Measurements from ENCODE around the gene APOL5. TPM values are rescaled to one million over a fixed set of nuclear protein-coding genes. Genes with fewer than 3 reads are reported as not detected.
"Not testable (repeated sequence)": the region's sequence is repeated elsewhere in the genome, so short reads cannot be mapped to it uniquely, and the experiment has no call there.

APOL5 gene
- total RNA-seq, 2 experiments from 2014 or later, result 0.67 to 1.8 TPM

DNA sequence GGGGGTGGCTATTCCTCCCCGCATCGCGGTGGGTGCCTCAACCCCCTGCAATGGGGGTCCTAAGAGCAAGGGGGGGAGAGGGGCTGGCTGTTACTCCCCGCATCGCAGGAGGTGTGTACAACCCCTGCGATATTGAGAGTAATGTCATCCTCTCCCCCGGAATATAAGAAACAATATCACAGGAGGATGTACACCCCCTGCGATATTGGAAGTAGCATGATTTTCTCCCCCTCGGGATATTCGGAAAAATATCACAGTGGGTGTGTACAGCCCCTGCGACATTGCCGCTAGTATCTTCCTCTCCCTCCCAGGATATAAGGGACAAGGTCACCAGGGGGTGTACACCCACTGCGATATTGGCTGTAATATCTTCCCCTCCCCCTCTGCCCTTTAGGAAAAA is 22.5 kb upstream of the APOL5 start:
- H2AFZ ChIP-seq (ENCODE audit: low read length), result no peak overlapping the region
- POLR2A ChIA-PET, result no interaction called here
- no peaks in the 10 kb centered on the region for H3K9me2 ChIP-seq (ENCODE audit: insufficient read depth, low read length)
- intact Hi-C loops (cut with micrococcal nuclease; ENCODE audit: unreplicated experiment), result no loop called here
- no peaks in the 10 kb centered on the region for H3K36me3 ChIP-seq (ENCODE audit: insufficient read depth, low read length)
- no peak overlapping the region for H3K27ac ChIP-seq (ENCODE audit: low read depth, low read length, poor library complexity, severe bottlenecking)
- H4K20me1 ChIP-seq (ENCODE audit: insufficient read depth, low read length), result no peaks in the 10 kb centered on the region
- H3K4me3 ChIP-seq (ENCODE audit: low read depth, low read length, poor library complexity, severe bottlenecking), result no peak overlapping the region
- TF ChIP-seq EZH2phosphoT487 (IDR thresholded peaks at IDR 0.05; ENCODE audit: borderline replicate concordance, low read depth, low read length), result no peak
- TF ChIP-seq, protein P1, sequence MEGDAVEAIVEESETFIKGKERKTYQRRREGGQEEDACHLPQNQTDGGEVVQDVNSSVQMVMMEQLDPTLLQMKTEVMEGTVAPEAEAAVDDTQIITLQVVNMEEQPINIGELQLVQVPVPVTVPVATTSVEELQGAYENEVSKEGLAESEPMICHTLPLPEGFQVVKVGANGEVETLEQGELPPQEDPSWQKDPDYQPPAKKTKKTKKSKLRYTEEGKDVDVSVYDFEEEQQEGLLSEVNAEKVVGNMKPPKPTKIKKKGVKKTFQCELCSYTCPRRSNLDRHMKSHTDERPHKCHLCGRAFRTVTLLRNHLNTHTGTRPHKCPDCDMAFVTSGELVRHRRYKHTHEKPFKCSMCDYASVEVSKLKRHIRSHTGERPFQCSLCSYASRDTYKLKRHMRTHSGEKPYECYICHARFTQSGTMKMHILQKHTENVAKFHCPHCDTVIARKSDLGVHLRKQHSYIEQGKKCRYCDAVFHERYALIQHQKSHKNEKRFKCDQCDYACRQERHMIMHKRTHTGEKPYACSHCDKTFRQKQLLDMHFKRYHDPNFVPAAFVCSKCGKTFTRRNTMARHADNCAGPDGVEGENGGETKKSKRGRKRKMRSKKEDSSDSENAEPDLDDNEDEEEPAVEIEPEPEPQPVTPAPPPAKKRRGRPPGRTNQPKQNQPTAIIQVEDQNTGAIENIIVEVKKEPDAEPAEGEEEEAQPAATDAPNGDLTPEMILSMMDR (conservative IDR thresholded peaks at IDR 0.05; ENCODE audit: low read length), result no peak
- H3K4me1 ChIP-seq (ENCODE audit: insufficient read depth, low read length, poor library complexity, severe bottlenecking), result peaks cover 8% of the 10 kb centered on the region
- H3K4me2 ChIP-seq (ENCODE audit: low read length), result no peak overlapping the region
- H3K79me2 ChIP-seq (ENCODE audit: insufficient read depth, low read depth, low read length), result no peaks in the 10 kb centered on the region
- CTCF ChIA-PET (ENCODE audit: unreplicated experiment), result no interaction called here
- DNase-seq (ENCODE audit: low spot score), result no peak
- H3K9me3 ChIP-seq (ENCODE audit: low read length), result no peaks in the 10 kb centered on the region
- BruUV-seq (replicated peaks), result no TSS peak

- ChIA-PET CTCF (ENCODE audit: unreplicated experiment) (no interaction called here), POLR2A (no interaction called here)
- H2AFZ ChIP-seq (ENCODE audit: low read length), result no peak overlapping the region
- H3K9me3 ChIP-seq (ENCODE audit: low read length), result no peaks in the 10 kb centered on the region
- H3K9me2 ChIP-seq (ENCODE audit: insufficient read depth, low read length), result no peaks in the 10 kb centered on the region
- no peaks in the 10 kb centered on the region for H3K36me3 ChIP-seq (ENCODE audit: insufficient read depth, low read length)
- H3K4me2 ChIP-seq (ENCODE audit: low read length), result no peak overlapping the region
- no peak for TF ChIP-seq EZH2phosphoT487 (IDR thresholded peaks at IDR 0.05; ENCODE audit: borderline replicate concordance, low read depth, low read length)
- TF ChIP-seq, protein P1 (conservative IDR thresholded peaks at IDR 0.05; ENCODE audit: low read length), result no peak
- H3K79me2 ChIP-seq (ENCODE audit: insufficient read depth, low read depth, low read length), result no peaks in the 10 kb centered on the region
- BruUV-seq (replicated peaks), result no TSS peak
- intact Hi-C loops (cut with micrococcal nuclease; ENCODE audit: unreplicated experiment), result no loop called here
- no peak for DNase-seq (ENCODE audit: low spot score)
- no peaks in the 10 kb centered on the region for H4K20me1 ChIP-seq (ENCODE audit: insufficient read depth, low read length)
- H3K4me3 ChIP-seq (ENCODE audit: low read depth, low read length, poor library complexity, severe bottlenecking), result no peak overlapping the region
- H3K4me1 ChIP-seq (ENCODE audit: insufficient read depth, low read length, poor library complexity, severe bottlenecking), result no peaks in the 10 kb centered on the region
- H3K27ac ChIP-seq (ENCODE audit: low read depth, low read length, poor library complexity, severe bottlenecking), result no peak overlapping the region
Measured at GRCh38 chr22:35697142-35697541, 20.5 kb upstream of the APOL5 start.

- H3K9me2 ChIP-seq (ENCODE audit: insufficient read depth, low read length); BruUV-seq (replicated peaks); H3K27ac ChIP-seq (ENCODE audit: low read depth, low read length, poor library complexity, severe bottlenecking); H3K4me1 ChIP-seq (ENCODE audit: insufficient read depth, low read length, poor library complexity, severe bottlenecking); H3K4me2 ChIP-seq (ENCODE audit: low read length); H2AFZ ChIP-seq (ENCODE audit: low read length); intact Hi-C loops (cut with micrococcal nuclease; ENCODE audit: unreplicated experiment); H3K79me2 ChIP-seq (ENCODE audit: insufficient read depth, low read depth, low read length); H3K36me3 ChIP-seq (ENCODE audit: insufficient read depth, low read length); H3K4me3 ChIP-seq (ENCODE audit: low read depth, low read length, poor library complexity, severe bottlenecking); DNase-seq (ENCODE audit: low spot score); POLR2A ChIA-PET; H4K20me1 ChIP-seq (ENCODE audit: insufficient read depth, low read length); H3K9me3 ChIP-seq (ENCODE audit: low read length): not testable (repeated sequence)
- CTCF ChIA-PET (ENCODE audit: unreplicated experiment), result interaction anchor here (0.6 kb wide), 1 partner anchor 51 kb away, joined by 5 read pairs; the partner anchor contains the start of gene APOL6
Measured at GRCh38 chr22:35699852-35700251, 17.8 kb upstream of the APOL5 start.

Measured in OCI-LY7 (cell line).